K562 (cell line): Measurements from ENCODE around the gene NOLC1. TPM values are rescaled to one million over a fixed set of nuclear protein-coding genes. Genes with fewer than 3 reads are reported as not detected.

Experiments
- ARID1B ChIP-seq: fragments of 450-650 bp; IDR thresholded peaks from 2 replicates; pipeline ENCODE4 v1.6.1; 2016; ENCODE audit warnings: antibody characterized with exemption, mild to moderate bottlenecking, inconsistent platforms
- CBFA2T2 ChIP-seq: fragments of 450-650 bp; conservative IDR thresholded peaks from 2 replicates; pipeline ENCODE4 v1.6.1; 2017; ENCODE audit warnings: mild to moderate bottlenecking
- CREB1 ChIP-seq, 2 experiments: sonication (generic) in 1 of 2; formaldehyde crosslinking in 1 of 2; IDR thresholded peaks; 2 replicates each; pipeline versions ENCODE4 v1.6.1 to v1.8.0; 2012 to 2022; ENCODE audit warnings: inconsistent platforms in 1 of 2, mild to moderate bottlenecking in 1 of 2, missing genetic modification reagents in 1 of 2, moderate library complexity in 1 of 2
- ELF4 ChIP-seq: fragments of 450-650 bp; formaldehyde crosslinking; IDR thresholded peaks from 2 replicates; pipeline ENCODE4 v1.4.0; 2022; ENCODE audit warnings: missing genetic modification characterization
- GABPA ChIP-seq: fragments of 200-800 bp; sonication (Bioruptor generic); conservative IDR thresholded peaks from 2 replicates; pipeline ENCODE4 v1.6.1; 2016; ENCODE audit warnings: low read depth, missing genetic modification characterization, missing compliant biosample characterization
- MEF2D ChIP-seq: conservative IDR thresholded peaks from 2 replicates; pipeline ENCODE4 v1.6.1; 2016; ENCODE audit warnings: low read depth, missing genetic modification characterization, missing compliant biosample characterization
- NCOA2 ChIP-seq, 2 experiments: fragments of 450-650 bp; IDR thresholded peaks; 2 replicates each; pipeline ENCODE4 v1.6.1; 2018; ENCODE audit warnings: mild to moderate bottlenecking in 2 of 2, moderate library complexity in 1 of 2; ENCODE audit not compliant: partially characterized antibody in 2 of 2
- NCOA4 ChIP-seq: fragments of 450-650 bp; IDR thresholded peaks from 2 replicates; pipeline ENCODE4 v1.6.1; 2018; ENCODE audit warnings: mild to moderate bottlenecking; ENCODE audit not compliant: partially characterized antibody
- NELFE ChIP-seq: IDR thresholded peaks from 2 replicates; pipeline ENCODE4 v1.6.1; 2011; ENCODE audit warnings: mild to moderate bottlenecking; ENCODE audit not compliant: insufficient read depth, insufficient read length
- NR3C1 ChIP-seq: sonication (generic); formaldehyde crosslinking; IDR thresholded peaks from 2 replicates; pipeline ENCODE4 v1.8.1; 2022; ENCODE audit warnings: missing genetic modification reagents
- RBBP5 ChIP-seq: fragments of 200-600 bp; sonication (generic); IDR thresholded peaks from 2 replicates; pipeline ENCODE4 v1.6.1; 2012; ENCODE audit warnings: borderline replicate concordance, mild to moderate bottlenecking, low read length, control low read depth, inconsistent platforms; ENCODE audit not compliant: insufficient read depth, poor library complexity, severe bottlenecking
- RBFOX2 ChIP-seq: fragments of 200-400 bp; formaldehyde crosslinking; IDR thresholded peaks from 2 replicates; pipeline ENCODE4 v1.6.1; 2017; ENCODE audit warnings: low read depth, mild to moderate bottlenecking, low read length, moderate library complexity
- SLC30A9 ChIP-seq: fragments of 250-450 bp; sonication (Bioruptor Pico); IDR thresholded peaks from 2 replicates; pipeline ENCODE4 v1.8.0; 2022; ENCODE audit warnings: mild to moderate bottlenecking, moderate library complexity
- SMARCB1 ChIP-seq: IDR thresholded peaks from 2 replicates; pipeline ENCODE4 v1.6.1; 2011; ENCODE audit warnings: improper control_type of control experiment, low read depth; ENCODE audit not compliant: insufficient read length
- SP1 ChIP-seq: sonication (generic); formaldehyde crosslinking; IDR thresholded peaks from 2 replicates; pipeline ENCODE4 v1.8.1; 2022; ENCODE audit warnings: mild to moderate bottlenecking, missing genetic modification reagents
- TOE1 ChIP-seq, 2 experiments: fragments of 450-650 bp in 1 of 2; sonication (generic) in 1 of 2; formaldehyde crosslinking in 1 of 2; IDR thresholded peaks; 2 replicates each; pipeline versions ENCODE4 v1.7.1 to v1.8.0; 2016 to 2022; ENCODE audit warnings: borderline replicate concordance in 2 of 2, mild to moderate bottlenecking in 2 of 2, antibody characterized with exemption in 1 of 2, inconsistent platforms in 1 of 2, low read depth in 1 of 2, missing genetic modification reagents in 1 of 2, moderate library complexity in 1 of 2
- XRCC3 ChIP-seq: fragments of 450-650 bp; IDR thresholded peaks from 2 replicates; pipeline ENCODE4 v1.6.1; 2017; ENCODE audit warnings: mild to moderate bottlenecking, moderate library complexity
- ZKSCAN3 ChIP-seq: fragments of 250-450 bp; sonication (Bioruptor Pico); IDR thresholded peaks from 2 replicates; pipeline ENCODE4 v1.4.0; 2020
- ZNF146 ChIP-seq: IDR thresholded peaks from one replicate; pipeline ENCODE4 v1.6.1; 2018; ENCODE audit warnings: missing compliant biosample characterization; ENCODE audit not compliant: unreplicated experiment
- polyA plus RNA-seq, 8 experiments: library from polyadenylated mRNA; depleted of rRNA in 4 of 8; stranded (reverse) in 5 of 8; unstranded in 3 of 8; fragments of >200 nt; fragmentation: Nextera tagmentation in 2 of 8; fragmentation: Illumina TruSeq in 1 of 8; extraction: Ambion mirVana in 2 of 8; extraction: Trizol in 1 of 8; gene quantifications; 2 replicates each; pipeline versions ENCODE4 v1.2.1 to v1.2.3, GENCODE V29; 2011 to 2014; ENCODE audit warnings: inconsistent platforms in 1 of 8, missing spikeins in 1 of 8
- total RNA-seq, 7 experiments: library from RNA; depleted of rRNA in 6 of 7; stranded (reverse); fragments of >200 nt in 6 of 7; fragmentation: Illumina TruSeq in 2 of 7; extraction: Trizol in 2 of 7; gene quantifications; 2 replicates each; pipeline versions ENCODE4 v1.2.1 to v1.2.3, GENCODE V29; 2011 to 2021; ENCODE audit warnings: low replicate concordance in 1 of 7
- TF ChIP-seq, protein P1 (sequence below): IDR thresholded peaks from 2 replicates; pipeline ENCODE4 v1.6.1; 2012; ENCODE audit warnings: low read depth, low read length, improper control_type of control experiment, borderline replicate concordance
- TF ChIP-seq, protein P2 (sequence below): sonication (generic); formaldehyde crosslinking; IDR thresholded peaks from 2 replicates; pipeline ENCODE4 v1.8.0; 2022; ENCODE audit warnings: mild to moderate bottlenecking, missing genetic modification reagents
- TF ChIP-seq, protein P3 (sequence below): IDR thresholded peaks from 2 replicates; pipeline ENCODE4 v1.6.1; 2014; ENCODE audit warnings: antibody characterized with exemption

Gene NOLC1
- total and polyA plus RNA-seq, 9 of the 15 experiments (the other 6 are each of a cell fraction or from before 2014, with no cell fraction given), result 102 to 310 (median 165) TPM

DNA sequence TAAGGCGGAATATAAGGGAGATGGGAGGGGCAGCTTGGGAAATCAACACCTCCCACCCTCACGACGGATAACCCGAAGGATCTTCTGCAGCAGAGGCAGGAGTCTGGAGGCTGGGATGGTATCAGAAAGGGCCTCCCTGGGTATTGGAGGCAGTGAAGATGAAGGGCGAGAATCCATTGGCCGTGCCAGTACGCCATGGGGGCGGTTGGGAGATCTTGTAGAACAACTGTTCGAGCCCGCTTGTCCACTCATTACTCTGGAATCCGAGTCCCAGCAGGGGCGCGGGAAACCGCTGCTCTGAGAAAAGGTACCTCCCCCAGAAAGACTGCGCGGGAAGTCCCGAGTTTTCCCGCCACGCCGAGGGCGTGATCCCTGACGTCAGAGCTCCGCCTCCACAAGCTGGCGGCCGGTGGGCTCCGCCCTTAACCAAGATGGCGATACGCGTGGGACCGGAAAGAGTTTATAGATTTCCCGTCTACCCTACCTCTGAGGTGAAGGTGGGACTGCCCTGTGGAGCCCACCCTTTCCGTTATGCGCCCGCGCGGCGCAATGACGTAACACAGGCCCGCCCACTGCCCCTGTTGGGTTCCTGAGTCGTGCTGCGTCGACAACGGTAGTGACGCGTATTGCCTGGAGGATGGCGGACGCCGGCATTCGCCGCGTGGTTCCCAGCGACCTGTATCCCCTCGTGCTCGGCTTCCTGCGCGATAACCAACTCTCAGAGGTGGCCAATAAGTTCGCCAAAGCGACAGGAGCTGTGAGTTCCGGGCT, at the start of gene NOLC1 (continued):
- peak; percentile 95 for TF ChIP-seq GABPA (tag)
- TF ChIP-seq MEF2D (tag), result no peak
- no peak for TF ChIP-seq ARID1B
- TF ChIP-seq SP1, result peak; percentile 98
- TF ChIP-seq ZNF146 (CRISPR knock-in tag), result no peak
- TF ChIP-seq SMARCB1, result no peak
- no peak for TF ChIP-seq SLC30A9 (CRISPR knock-in tag)
- TF ChIP-seq XRCC3, result no peak
- no peak for TF ChIP-seq TOE1 (IDR thresholded peaks at IDR 0.05; ENCODE audit: borderline replicate concordance)
- peak; percentile 74; the same call in 1 of the 2 replicates for TF ChIP-seq TOE1 (CRISPR knock-in tag; IDR thresholded peaks at IDR 0.05; ENCODE audit: borderline replicate concordance, low read depth)
- TF ChIP-seq CBFA2T2, result no peak
- TF ChIP-seq, protein P1, sequence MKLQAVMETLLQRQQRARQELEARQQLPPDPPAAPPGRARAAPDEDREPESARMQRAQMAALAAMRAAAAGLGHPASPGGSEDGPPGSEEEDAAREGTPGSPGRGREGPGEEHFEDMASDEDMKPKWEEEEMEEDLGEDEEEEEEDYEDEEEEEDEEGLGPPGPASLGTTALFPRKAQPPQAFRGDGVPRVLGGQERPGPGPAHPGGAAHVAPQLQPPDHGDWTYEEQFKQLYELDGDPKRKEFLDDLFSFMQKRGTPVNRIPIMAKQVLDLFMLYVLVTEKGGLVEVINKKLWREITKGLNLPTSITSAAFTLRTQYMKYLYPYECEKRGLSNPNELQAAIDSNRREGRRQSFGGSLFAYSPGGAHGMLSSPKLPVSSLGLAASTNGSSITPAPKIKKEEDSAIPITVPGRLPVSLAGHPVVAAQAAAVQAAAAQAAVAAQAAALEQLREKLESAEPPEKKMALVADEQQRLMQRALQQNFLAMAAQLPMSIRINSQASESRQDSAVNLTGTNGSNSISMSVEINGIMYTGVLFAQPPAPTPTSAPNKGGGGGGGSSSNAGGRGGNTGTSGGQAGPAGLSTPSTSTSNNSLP, result no peak
- TF ChIP-seq NCOA4, result no peak
- no peak for TF ChIP-seq NELFE
- TF ChIP-seq CREB1 (IDR thresholded peaks at IDR 0.05), result peak; percentile 99
- peak; percentile 99 for TF ChIP-seq CREB1 (CRISPR knock-in tag; IDR thresholded peaks at IDR 0.05)
- peak; percentile 62 for TF ChIP-seq RBBP5
- no peak for TF ChIP-seq NR3C1 (CRISPR knock-in tag)
- TF ChIP-seq ZKSCAN3 (CRISPR knock-in tag), result no peak
- peak; percentile 100 for TF ChIP-seq RBFOX2
- TF ChIP-seq NCOA2 (IDR thresholded peaks at IDR 0.05; ENCODE audit: partially characterized antibody in 2 of 2), result no peak
- TF ChIP-seq, protein P2, sequence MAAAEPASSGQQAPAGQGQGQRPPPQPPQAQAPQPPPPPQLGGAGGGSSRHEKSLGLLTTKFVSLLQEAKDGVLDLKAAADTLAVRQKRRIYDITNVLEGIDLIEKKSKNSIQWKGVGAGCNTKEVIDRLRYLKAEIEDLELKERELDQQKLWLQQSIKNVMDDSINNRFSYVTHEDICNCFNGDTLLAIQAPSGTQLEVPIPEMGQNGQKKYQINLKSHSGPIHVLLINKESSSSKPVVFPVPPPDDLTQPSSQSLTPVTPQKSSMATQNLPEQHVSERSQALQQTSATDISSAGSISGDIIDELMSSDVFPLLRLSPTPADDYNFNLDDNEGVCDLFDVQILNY (CRISPR knock-in tag), result peak; percentile 98
- no peak for TF ChIP-seq ELF4
- TF ChIP-seq, protein P3, sequence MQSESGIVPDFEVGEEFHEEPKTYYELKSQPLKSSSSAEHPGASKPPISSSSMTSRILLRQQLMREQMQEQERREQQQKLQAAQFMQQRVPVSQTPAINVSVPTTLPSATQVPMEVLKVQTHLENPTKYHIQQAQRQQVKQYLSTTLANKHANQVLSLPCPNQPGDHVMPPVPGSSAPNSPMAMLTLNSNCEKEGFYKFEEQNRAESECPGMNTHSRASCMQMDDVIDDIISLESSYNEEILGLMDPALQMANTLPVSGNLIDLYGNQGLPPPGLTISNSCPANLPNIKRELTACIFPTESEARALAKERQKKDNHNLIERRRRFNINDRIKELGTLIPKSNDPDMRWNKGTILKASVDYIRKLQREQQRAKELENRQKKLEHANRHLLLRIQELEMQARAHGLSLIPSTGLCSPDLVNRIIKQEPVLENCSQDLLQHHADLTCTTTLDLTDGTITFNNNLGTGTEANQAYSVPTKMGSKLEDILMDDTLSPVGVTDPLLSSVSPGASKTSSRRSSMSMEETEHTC, result 0 out of 2 replicates have a peak, but pooled peaks have one; percentile 17
